Mesodermal cell (in vitro differentiated cells): Measurements from ENCODE around the gene TOP1.
"Not testable (repeated sequence)": the region's sequence is repeated elsewhere in the genome, so short reads cannot be mapped to it uniquely, and the experiment has no call there.

Experiments
- H3K27ac ChIP-seq: 2 replicates; pipeline ENCODE4 v1.7.0; 2013; ENCODE audit warnings: mild to moderate bottlenecking, low read depth, low read length, moderate library complexity; ENCODE audit not compliant: severe bottlenecking
- H3K36me3 ChIP-seq: 2 replicates; pipeline ENCODE4 v1.7.1; 2013; ENCODE audit warnings: mild to moderate bottlenecking, low read length, moderate library complexity; ENCODE audit not compliant: control insufficient read depth, insufficient read depth
- H3K4me1 ChIP-seq: one replicate; pipeline ENCODE4 v1.7.1; 2013; ENCODE audit warnings: mild to moderate bottlenecking, low read length; ENCODE audit not compliant: insufficient read depth, control insufficient read depth, poor library complexity, severe bottlenecking
- H3K4me3 ChIP-seq: 2 replicates; pipeline ENCODE4 v1.7.0; 2013; ENCODE audit warnings: low read length, control low read depth, mild to moderate bottlenecking; ENCODE audit not compliant: insufficient read depth, poor library complexity, severe bottlenecking; ENCODE audit errors: extremely low read depth
- H3K9me3 ChIP-seq: 2 replicates; pipeline ENCODE4 v1.7.1; 2013; ENCODE audit warnings: mild to moderate bottlenecking, low read length, moderate library complexity; ENCODE audit not compliant: control insufficient read depth
- WGBS, 2 experiments: methylation state at CpG; one replicate each; pipeline ENCODE4 v1.1.5; 2013; ENCODE audit warnings: missing lambda C conversion rate in 2 of 2; ENCODE audit not compliant: insufficient coverage in 2 of 2; 5-methylcytosine and 5-hydroxymethylcytosine counted together

TOP1 gene

GRCh38 chr20:41095110-41095969 is 66.7 kb downstream of the TOP1 start:
- peaks cover 81% of the 10 kb centered on the region for H3K36me3 ChIP-seq
- 65 to 93% methylated on average over 3 of the region's 7 CpGs for WGBS, 2 experiments

DNA sequence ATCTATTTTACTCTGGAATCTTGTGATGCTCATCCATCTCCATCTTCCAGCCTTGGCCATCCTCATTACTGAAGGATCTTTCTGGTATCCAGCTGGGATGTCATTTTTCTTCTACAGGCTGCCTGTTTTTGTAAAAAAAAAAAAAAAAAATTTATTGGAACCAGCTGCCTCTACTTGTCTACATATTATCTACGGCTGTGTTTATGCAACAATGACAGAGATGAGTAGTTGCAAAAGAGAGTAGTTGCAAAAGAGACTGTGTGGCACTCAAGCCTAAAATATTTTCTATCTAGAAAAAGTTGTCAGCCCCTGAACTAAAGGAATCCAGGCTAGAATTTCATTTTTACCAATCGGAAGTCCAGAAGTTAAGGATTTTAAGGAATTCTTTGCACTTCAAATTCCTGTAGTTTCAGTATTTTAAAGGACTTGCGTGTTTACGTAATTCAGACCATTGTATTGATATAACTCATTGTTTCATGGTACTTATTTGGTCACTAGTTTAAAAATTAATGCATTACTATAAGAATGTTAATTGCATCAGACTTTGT is 70.2 kb downstream of the TOP1 start:
- no peaks in the 10 kb centered on the region for H3K9me3 ChIP-seq
- no peak overlapping the region for H3K4me3 ChIP-seq
- WGBS, 2 experiments, result 100% methylated on average over 1 of the region's 4 CpGs; no CpG with 5 or more reads in 1 of the 2 experiments
- no peak overlapping the region for H3K27ac ChIP-seq
- no peaks in the 10 kb centered on the region for H3K4me1 ChIP-seq
- H3K36me3 ChIP-seq, result peaks cover 88% of the 10 kb centered on the region

More at GRCh38 chr20:41095110-41095969, 66.7 kb downstream of the TOP1 start:
- Histone ChIP-seq H3K4me1 (no peaks in the 10 kb centered on the region), H3K4me3 (no peak overlapping the region), H3K27ac (no peak overlapping the region), H3K9me3 (no peaks in the 10 kb centered on the region)

GRCh38 chr20:41100001-41100480 is 71.4 kb downstream of the TOP1 start:
- peaks cover 87% of the 10 kb centered on the region for H3K36me3 ChIP-seq
- no peak overlapping the region for H3K4me3 ChIP-seq
- H3K4me1 ChIP-seq, result no peaks in the 10 kb centered on the region
- WGBS, 2 experiments, result 99 to 100% methylated on average over 8 of the region's 9 CpGs
- no peak overlapping the region for H3K27ac ChIP-seq
- H3K9me3 ChIP-seq, result no peaks in the 10 kb centered on the region

GRCh38 chr20:41101660-41102059 is 73.0 kb downstream of the TOP1 start:
- no peaks in the 10 kb centered on the region for H3K4me1 ChIP-seq
- peaks cover 79% of the 10 kb centered on the region for H3K36me3 ChIP-seq
- H3K9me3 ChIP-seq, result no peaks in the 10 kb centered on the region
- H3K4me3 ChIP-seq, result no peak overlapping the region
- 100% methylated on average over 1 of the region's 2 CpGs; no CpG with 5 or more reads in 1 of the 2 experiments for WGBS, 2 experiments
- no peak overlapping the region for H3K27ac ChIP-seq

DNA sequence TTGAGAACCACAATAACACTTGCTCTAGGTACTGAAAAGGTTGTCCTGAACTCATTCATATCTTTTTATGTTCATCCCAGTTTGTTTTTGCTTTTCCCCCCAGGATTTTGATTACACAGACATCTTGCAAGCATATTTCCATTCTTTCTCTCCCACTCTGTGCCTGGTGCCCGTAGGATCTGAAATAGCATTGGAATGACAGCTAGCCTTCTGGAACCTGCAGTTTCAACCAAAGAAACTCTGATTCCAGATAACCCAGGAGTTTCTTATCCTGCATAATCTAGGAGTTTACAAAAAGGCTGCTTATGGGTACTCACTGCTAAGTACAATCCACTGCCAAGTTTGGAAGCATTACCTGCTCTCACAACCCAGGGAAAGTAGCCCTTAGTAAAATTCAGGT is 79.9 kb downstream of the TOP1 start:
- 92 to 100% methylated on average over 1 of the region's 1 CpG for WGBS, 2 experiments
- H3K4me1 ChIP-seq, result no peaks in the 10 kb centered on the region
- no peaks in the 10 kb centered on the region for H3K9me3 ChIP-seq
- H3K4me3 ChIP-seq, result no peak overlapping the region
- H3K36me3 ChIP-seq, result peaks cover 71% of the 10 kb centered on the region
- H3K27ac ChIP-seq, result no peak overlapping the region

DNA sequence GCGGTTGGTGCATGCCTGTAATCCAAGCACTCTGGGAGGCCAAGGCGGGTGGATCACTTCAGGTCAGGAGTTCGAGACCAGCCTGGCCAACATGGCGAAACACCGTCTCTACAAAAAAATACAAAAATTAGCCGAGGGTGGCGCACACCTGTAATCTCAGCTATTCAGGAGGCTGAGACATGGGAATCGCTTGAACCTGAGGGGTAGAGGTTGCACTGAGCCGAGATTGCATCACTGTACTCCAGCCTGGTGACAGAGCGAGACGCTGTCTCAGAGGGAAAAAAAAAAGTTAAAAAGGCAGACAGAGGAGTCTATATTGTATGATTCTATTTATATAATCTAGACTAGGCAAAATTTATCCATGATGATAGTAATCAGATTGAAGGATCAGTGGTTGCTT is 81.4 kb downstream of the TOP1 start:
- H3K36me3 ChIP-seq, result peaks cover 72% of the 10 kb centered on the region
- 91 to 92% methylated on average over 8 to 9 of the region's 11 CpGs for WGBS, 2 experiments
- H3K4me3 ChIP-seq, result no peak overlapping the region
- no peaks in the 10 kb centered on the region for H3K9me3 ChIP-seq
- no peaks in the 10 kb centered on the region for H3K4me1 ChIP-seq
- no peak overlapping the region for H3K27ac ChIP-seq

DNA sequence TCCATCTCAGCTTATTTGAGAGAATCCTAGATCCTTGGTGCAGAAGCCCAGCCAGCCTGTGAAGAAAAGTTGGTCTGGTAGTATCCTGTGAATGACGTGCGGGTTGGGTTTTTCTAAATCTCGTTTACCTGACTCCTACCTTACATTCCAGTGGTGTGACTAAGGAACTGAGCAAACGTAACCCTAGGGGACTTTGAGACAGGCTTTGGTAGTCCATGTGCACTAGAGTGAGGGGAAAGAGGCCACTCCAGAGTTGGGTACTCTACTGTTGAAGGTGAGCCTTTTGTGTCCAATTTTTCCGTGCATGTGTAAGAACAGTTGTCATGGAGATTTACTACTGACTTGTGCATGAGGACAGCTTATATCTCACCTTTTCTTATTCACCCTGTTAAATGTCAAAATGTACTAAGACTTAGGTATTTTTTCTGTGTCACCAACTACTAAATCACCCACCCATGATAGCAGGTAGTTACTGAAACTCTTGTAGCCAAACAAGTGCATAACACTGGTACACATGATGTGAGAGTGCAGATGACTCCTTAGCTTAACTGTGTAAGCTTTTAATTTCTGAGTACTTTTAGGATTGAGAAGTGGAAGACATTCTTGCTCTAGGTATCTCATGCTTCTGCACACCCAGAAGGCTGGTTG is 82.4 kb downstream of the TOP1 start:
- Histone ChIP-seq H3K9me3 (no peaks in the 10 kb centered on the region), H3K27ac (no peak overlapping the region), H3K36me3 (peaks cover 82% of the 10 kb centered on the region), H3K4me3 (no peak overlapping the region), H3K4me1 (no peaks in the 10 kb centered on the region)
- WGBS, 2 experiments, result 78% methylated on average over 1 of the region's 5 CpGs; no CpG with 5 or more reads in 1 of the 2 experiments

DNA sequence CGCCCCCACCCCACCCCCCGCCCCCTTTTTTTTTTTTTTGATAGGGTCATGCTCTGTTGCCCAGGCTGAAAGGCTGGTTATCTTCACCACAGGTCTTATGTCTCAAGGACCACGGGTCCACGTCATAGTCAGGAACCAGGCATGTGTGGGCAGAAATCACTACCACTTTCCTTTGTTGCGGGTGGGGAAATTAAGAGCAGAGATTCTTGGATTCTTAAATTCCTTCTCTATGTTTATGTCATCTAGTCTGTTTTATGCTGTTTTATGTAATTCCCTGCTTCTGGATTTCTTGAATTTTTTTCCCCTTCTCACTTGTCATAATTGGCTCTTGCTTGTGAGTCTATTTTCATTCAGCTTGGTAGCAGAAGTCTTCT is 82.9 kb downstream of the TOP1 start:
- no peak overlapping the region for H3K27ac ChIP-seq
- no peaks in the 10 kb centered on the region for H3K9me3 ChIP-seq
- H3K36me3 ChIP-seq, result peaks cover 86% of the 10 kb centered on the region
- no peak overlapping the region for H3K4me3 ChIP-seq
- H3K4me1 ChIP-seq, result no peaks in the 10 kb centered on the region
- WGBS, 2 experiments, result 100% methylated on average over 1 to 2 of the region's 5 CpGs

GRCh38 chr20:41116282-41116956 is 87.8 kb downstream of the TOP1 start:
- Histone ChIP-seq H3K36me3 (peaks cover 98% of the 10 kb centered on the region), H3K4me1 (no peaks in the 10 kb centered on the region), H3K4me3 (no peak overlapping the region), H3K27ac (no peak overlapping the region), H3K9me3 (no peaks in the 10 kb centered on the region)
- WGBS, 2 experiments, result 98 to 100% methylated on average over 4 of the region's 6 CpGs

GRCh38 chr20:41118159-41118558 is 89.5 kb downstream of the TOP1 start:
- not testable (repeated sequence) for H3K4me1 ChIP-seq, H3K4me3 ChIP-seq, H3K9me3 ChIP-seq, H3K27ac ChIP-seq
- peaks cover 98% of the 10 kb centered on the region for H3K36me3 ChIP-seq
- WGBS, 2 experiments, result 100% methylated on average over 4 of the region's 6 CpGs; no CpG with 5 or more reads in 1 of the 2 experiments
